C4-2B (cell line): ENCODE measurements around the gene TMEM225B.

Experiments used
- H3K27ac ChIP-seq: fragments of 450-650 bp; 2 replicates; pipeline ENCODE4 v1.5.1; 2017
- CTCF ChIP-seq: fragments of 450-650 bp; conservative IDR thresholded peaks from 2 replicates; pipeline ENCODE4 v1.5.1; 2017; ENCODE audit warnings: mild to moderate bottlenecking
- ZFX ChIP-seq: fragments of 450-650 bp; IDR thresholded peaks from 2 replicates; pipeline ENCODE4 v1.6.1; 2017

Gene TMEM225B

GRCh38 chr7:99588868-99589267, 9.2 kb upstream of the TMEM225B start:
- H3K27ac ChIP-seq = no peak overlapping the region

GRCh38 chr7:99594948-99595745, 2.9 kb upstream of the TMEM225B start:
- no peak overlapping the region for H3K27ac ChIP-seq

More at GRCh38 chr7:99588868-99589267, 9.2 kb upstream of the TMEM225B start:
- no peak for TF ChIP-seq CTCF
- TF ChIP-seq ZFX = no peak

GRCh38 chr7:99596408-99596955, 1.6 kb upstream of the TMEM225B start:
- TF ChIP-seq CTCF = no peak
- TF ChIP-seq ZFX = no peak
- H3K27ac ChIP-seq = no peak overlapping the region

More at GRCh38 chr7:99594948-99595745, 2.9 kb upstream of the TMEM225B start:
- no peak for TF ChIP-seq ZFX
- TF ChIP-seq CTCF = no peak

- TF ChIP-seq ZFX = no peak
- no peak for TF ChIP-seq CTCF
Measured at GRCh38 chr7:99599836-99600235, 1.8 kb downstream of the TMEM225B start.

GRCh38 chr7:99601656-99602310, 3.7 kb downstream of the TMEM225B start:
- H3K27ac ChIP-seq = no peak overlapping the region
- TF ChIP-seq ZFX (no peak), CTCF (no peak)

More at GRCh38 chr7:99599836-99600235, 1.8 kb downstream of the TMEM225B start:
- no peak overlapping the region for H3K27ac ChIP-seq

- TF ChIP-seq CTCF (no peak), ZFX (no peak)
Measured at GRCh38 chr7:99605527-99605926, 7.5 kb downstream of the TMEM225B start.

GRCh38 chr7:99606531-99606930, 8.5 kb downstream of the TMEM225B start:
- TF ChIP-seq CTCF (no peak), ZFX (no peak)
- no peak overlapping the region for H3K27ac ChIP-seq

More at GRCh38 chr7:99605527-99605926, 7.5 kb downstream of the TMEM225B start:
- no peak overlapping the region for H3K27ac ChIP-seq
